PFSK-1 (cell line): Measurements from ENCODE around the gene AGK.

Experiments
- FOXP2 ChIP-seq: optimal IDR thresholded peaks from 2 replicates; pipeline ENCODE3; 2011; ENCODE audit warnings: borderline replicate concordance, control low read depth, inconsistent platforms; ENCODE audit not compliant: insufficient read depth; ENCODE audit errors: extremely low read length, extremely low read depth
- POLR2AphosphoS5 ChIP-seq: IDR thresholded peaks from 2 replicates; pipeline ENCODE4 v1.6.1; 2012; ENCODE audit warnings: low read depth, mild to moderate bottlenecking, control low read depth, low read length, moderate library complexity
- SIN3A ChIP-seq: IDR thresholded peaks from 2 replicates; pipeline ENCODE4 v1.6.1; 2012; ENCODE audit warnings: mild to moderate bottlenecking, low read length, moderate library complexity, borderline replicate concordance; ENCODE audit not compliant: insufficient read depth
- TAF1 ChIP-seq: IDR thresholded peaks from 2 replicates; pipeline ENCODE4 v1.6.1; 2012; ENCODE audit warnings: low read length, control low read depth, borderline replicate concordance; ENCODE audit not compliant: insufficient read depth
- TF ChIP-seq, protein P1 (sequence below), 2 experiments: IDR thresholded peaks; 2 replicates each; pipeline versions ENCODE4 v1.6.1 to v1.8.0; 2011 to 2012; ENCODE audit warnings: low read depth in 2 of 2, low read length in 2 of 2, control low read depth in 1 of 2, inconsistent platforms in 1 of 2, mild to moderate bottlenecking in 1 of 2, moderate library complexity in 1 of 2; ENCODE audit not compliant: insufficient read depth in 1 of 2

The AGK gene

GRCh38 chr7:141624763-141625162 lies 73.6 kb downstream of the AGK start:
- TF ChIP-seq TAF1 (no peak), FOXP2 (no peak), POLR2AphosphoS5 (no peak), SIN3A (no peak)
- TF ChIP-seq, protein P1, sequence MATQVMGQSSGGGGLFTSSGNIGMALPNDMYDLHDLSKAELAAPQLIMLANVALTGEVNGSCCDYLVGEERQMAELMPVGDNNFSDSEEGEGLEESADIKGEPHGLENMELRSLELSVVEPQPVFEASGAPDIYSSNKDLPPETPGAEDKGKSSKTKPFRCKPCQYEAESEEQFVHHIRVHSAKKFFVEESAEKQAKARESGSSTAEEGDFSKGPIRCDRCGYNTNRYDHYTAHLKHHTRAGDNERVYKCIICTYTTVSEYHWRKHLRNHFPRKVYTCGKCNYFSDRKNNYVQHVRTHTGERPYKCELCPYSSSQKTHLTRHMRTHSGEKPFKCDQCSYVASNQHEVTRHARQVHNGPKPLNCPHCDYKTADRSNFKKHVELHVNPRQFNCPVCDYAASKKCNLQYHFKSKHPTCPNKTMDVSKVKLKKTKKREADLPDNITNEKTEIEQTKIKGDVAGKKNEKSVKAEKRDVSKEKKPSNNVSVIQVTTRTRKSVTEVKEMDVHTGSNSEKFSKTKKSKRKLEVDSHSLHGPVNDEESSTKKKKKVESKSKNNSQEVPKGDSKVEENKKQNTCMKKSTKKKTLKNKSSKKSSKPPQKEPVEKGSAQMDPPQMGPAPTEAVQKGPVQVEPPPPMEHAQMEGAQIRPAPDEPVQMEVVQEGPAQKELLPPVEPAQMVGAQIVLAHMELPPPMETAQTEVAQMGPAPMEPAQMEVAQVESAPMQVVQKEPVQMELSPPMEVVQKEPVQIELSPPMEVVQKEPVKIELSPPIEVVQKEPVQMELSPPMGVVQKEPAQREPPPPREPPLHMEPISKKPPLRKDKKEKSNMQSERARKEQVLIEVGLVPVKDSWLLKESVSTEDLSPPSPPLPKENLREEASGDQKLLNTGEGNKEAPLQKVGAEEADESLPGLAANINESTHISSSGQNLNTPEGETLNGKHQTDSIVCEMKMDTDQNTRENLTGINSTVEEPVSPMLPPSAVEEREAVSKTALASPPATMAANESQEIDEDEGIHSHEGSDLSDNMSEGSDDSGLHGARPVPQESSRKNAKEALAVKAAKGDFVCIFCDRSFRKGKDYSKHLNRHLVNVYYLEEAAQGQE (IDR thresholded peaks at IDR 0.05; ENCODE audit: insufficient read depth in 1 of 2, low read depth in 2 of 2, low read length in 2 of 2), result no peak

- no peak for TF ChIP-seq FOXP2
- TF ChIP-seq POLR2AphosphoS5, result no peak
- no peak for TF ChIP-seq TAF1
- TF ChIP-seq SIN3A, result no peak
- TF ChIP-seq, protein P1 (IDR thresholded peaks at IDR 0.05; ENCODE audit: insufficient read depth in 1 of 2, low read depth in 2 of 2, low read length in 2 of 2), result no peak
Observed at GRCh38 chr7:141630621-141631020, 79.4 kb downstream of the AGK start.

DNA sequence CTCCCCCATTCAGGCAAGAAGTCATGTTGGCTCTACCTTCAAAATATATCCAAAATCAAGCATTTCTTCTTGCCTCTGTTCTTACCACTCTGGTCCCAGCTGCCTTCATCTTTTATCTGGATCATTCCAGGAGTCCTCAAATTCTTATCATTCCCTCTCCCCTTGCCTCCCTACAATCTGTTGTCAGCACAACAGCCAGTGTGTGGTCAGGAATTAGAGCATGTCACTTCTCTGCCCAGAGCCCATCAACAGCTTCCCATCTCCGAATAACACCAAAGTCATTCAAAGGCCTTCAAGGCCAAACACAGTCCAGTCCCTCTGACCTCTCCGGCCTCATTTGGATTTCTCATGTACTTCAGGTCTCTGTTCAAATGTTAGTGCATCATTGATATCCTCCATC lies 80.3 kb downstream of the AGK start:
- TF ChIP-seq FOXP2 (no peak), POLR2AphosphoS5 (no peak), SIN3A (no peak)
- TF ChIP-seq, protein P1 (IDR thresholded peaks at IDR 0.05; ENCODE audit: insufficient read depth in 1 of 2, low read depth in 2 of 2, low read length in 2 of 2), result no peak

DNA sequence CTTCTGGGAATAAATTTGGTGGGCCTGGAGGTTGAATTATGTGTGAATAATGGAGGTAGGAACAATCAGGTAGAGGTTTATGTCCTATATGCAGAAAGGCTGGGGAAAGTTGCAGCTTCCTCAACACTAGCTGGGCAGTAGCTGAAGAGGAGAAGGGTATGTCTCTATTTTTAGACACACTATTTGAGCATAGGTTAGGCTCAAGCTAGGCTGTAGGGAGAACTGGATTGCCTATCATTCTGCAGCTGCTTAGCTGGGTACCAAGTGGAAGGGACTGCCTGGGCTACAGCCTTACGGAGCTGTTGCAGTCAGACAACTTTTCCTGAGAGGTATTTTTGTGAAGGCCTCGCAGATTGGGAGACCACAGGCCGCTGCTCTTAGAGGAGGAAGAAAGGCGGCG lies 82.9 kb downstream of the AGK start:
- TF ChIP-seq POLR2AphosphoS5 (no peak), TAF1 (no peak), SIN3A (no peak), FOXP2 (no peak)
- TF ChIP-seq, protein P1 (IDR thresholded peaks at IDR 0.05; ENCODE audit: insufficient read depth in 1 of 2, low read depth in 2 of 2, low read length in 2 of 2), result no peak

DNA sequence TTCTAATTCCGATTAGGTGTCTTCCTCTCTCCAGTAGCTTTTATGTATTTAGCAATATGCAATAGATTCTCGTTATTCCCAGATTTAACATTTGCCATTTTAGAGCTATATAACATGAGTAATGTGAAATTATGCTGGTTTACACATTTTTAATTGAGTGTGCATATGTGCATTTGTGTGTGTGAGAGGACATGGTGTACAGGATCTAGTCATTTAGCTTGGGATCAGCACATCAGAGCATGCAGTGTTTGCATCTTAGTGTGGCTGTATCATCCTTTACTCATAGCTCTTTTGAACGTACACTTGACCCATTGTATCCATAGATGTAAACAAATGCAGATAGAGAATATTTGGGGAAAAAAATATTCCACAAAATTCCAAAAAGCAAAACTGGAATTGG lies 84.8 kb downstream of the AGK start:
- TF ChIP-seq FOXP2 (no peak), POLR2AphosphoS5 (no peak), SIN3A (no peak), TAF1 (no peak)
- TF ChIP-seq, protein P1 (IDR thresholded peaks at IDR 0.05; ENCODE audit: insufficient read depth in 1 of 2, low read depth in 2 of 2, low read length in 2 of 2), result no peak
